ENCODE data around the gene ACTR6. TPM values are rescaled to one million over a fixed set of nuclear protein-coding genes. Genes with fewer than 3 reads are reported as not detected.

Gene ACTR6
- total RNA-seq, 2 experiments from 2014 or later = 21.3 to 21.8 TPM

DNA sequence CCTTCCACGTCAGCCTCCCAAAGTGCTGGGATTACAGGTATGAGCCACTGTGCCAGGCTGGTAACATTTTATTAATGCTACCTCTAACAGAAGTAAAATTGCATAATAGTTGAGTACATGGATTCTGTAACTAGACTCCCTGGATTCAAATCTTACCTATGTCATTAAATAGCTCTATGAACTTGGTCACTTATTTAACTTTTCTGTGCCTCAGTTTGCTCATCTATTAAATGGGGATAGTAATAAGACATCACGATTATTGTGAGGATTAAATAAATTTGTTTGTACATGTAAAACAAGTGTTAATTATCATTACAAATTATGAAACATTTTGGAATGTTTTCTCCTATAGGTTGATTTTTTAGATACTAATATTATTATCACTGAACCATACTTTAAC, 6.7 kb downstream of the ACTR6 start:
- no peak overlapping the region for H3K27ac Mint-ChIP-seq
- H3K27me3 Mint-ChIP-seq = no peaks in the 10 kb centered on the region
- H3K4me3 Mint-ChIP-seq = no peak overlapping the region
- H3K27ac ChIP-seq (ENCODE audit: low read depth in 1 of 2, low read length in 2 of 2) = no peak overlapping the region
- peaks cover 22% of the 10 kb centered on the region for H3K4me1 ChIP-seq (ENCODE audit: insufficient read depth, low read length)
- peaks cover 15% of the 10 kb centered on the region for H3K4me1 Mint-ChIP-seq (ENCODE audit: low read depth)
- DNase-seq (no peak), ATAC-seq (ENCODE audit: poor library complexity) (no peak)
- intact Hi-C loops (cut with DNase I, micrococcal nuclease) = no loop called here
- ChIA-PET CTCF (no interaction called here), POLR2A (no interaction called here)
- no peak overlapping the region for H3K4me3 ChIP-seq (ENCODE audit: low read length)
- no peaks in the 10 kb centered on the region for H3K9me3 ChIP-seq (ENCODE audit: control insufficient read depth in 1 of 2, insufficient read depth in 1 of 2, low read length in 2 of 2)
- H3K36me3 ChIP-seq (ENCODE audit: insufficient read depth, low read length) = peaks cover 70% of the 10 kb centered on the region
- peaks cover 73% of the 10 kb centered on the region for H3K36me3 Mint-ChIP-seq (ENCODE audit: low read depth)
- no peaks in the 10 kb centered on the region for H3K9me3 Mint-ChIP-seq
- TF ChIP-seq, protein P1, sequence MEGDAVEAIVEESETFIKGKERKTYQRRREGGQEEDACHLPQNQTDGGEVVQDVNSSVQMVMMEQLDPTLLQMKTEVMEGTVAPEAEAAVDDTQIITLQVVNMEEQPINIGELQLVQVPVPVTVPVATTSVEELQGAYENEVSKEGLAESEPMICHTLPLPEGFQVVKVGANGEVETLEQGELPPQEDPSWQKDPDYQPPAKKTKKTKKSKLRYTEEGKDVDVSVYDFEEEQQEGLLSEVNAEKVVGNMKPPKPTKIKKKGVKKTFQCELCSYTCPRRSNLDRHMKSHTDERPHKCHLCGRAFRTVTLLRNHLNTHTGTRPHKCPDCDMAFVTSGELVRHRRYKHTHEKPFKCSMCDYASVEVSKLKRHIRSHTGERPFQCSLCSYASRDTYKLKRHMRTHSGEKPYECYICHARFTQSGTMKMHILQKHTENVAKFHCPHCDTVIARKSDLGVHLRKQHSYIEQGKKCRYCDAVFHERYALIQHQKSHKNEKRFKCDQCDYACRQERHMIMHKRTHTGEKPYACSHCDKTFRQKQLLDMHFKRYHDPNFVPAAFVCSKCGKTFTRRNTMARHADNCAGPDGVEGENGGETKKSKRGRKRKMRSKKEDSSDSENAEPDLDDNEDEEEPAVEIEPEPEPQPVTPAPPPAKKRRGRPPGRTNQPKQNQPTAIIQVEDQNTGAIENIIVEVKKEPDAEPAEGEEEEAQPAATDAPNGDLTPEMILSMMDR (IDR thresholded peaks at IDR 0.05) = no peak
- H3K27me3 ChIP-seq (ENCODE audit: control insufficient read depth in 1 of 2, insufficient read depth in 2 of 2, low read length in 2 of 2) = no peaks in the 10 kb centered on the region

DNA sequence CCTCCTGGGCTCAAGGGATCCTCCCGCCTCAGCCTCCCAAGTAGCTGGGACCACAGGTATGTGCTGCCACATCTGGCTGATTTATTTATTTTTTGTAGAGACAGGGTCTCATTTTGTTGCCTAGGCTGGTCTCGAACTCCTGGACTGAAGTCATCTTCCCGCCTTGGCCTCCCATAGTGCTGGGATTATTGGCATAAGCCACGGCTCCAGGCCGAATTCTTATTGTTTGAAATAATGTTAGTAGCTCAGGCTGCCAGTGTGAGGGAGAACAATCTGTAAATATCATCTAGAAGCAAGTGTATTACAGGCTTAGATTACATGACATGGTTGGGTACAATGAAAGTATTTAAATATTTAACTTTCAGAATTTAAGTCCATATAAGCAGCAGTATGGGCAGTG, 8.2 kb downstream of the ACTR6 start:
- Mint-ChIP-seq H3K4me1 (ENCODE audit: low read depth) (peaks cover 4% of the 10 kb centered on the region), H3K36me3 (ENCODE audit: low read depth) (peaks cover 76% of the 10 kb centered on the region), H3K27ac (no peak overlapping the region), H3K9me3 (no peaks in the 10 kb centered on the region), H3K4me3 (no peak overlapping the region), H3K27me3 (no peaks in the 10 kb centered on the region)
- Histone ChIP-seq H3K27me3 (ENCODE audit: control insufficient read depth in 1 of 2, insufficient read depth in 2 of 2, low read length in 2 of 2) (no peaks in the 10 kb centered on the region), H3K27ac (ENCODE audit: low read depth in 1 of 2, low read length in 2 of 2) (no peak overlapping the region), H3K9me3 (ENCODE audit: control insufficient read depth in 1 of 2, insufficient read depth in 1 of 2, low read length in 2 of 2) (no peaks in the 10 kb centered on the region), H3K36me3 (ENCODE audit: insufficient read depth, low read length) (peaks cover 81% of the 10 kb centered on the region), H3K4me1 (ENCODE audit: insufficient read depth, low read length) (peaks cover 10% of the 10 kb centered on the region), H3K4me3 (ENCODE audit: low read length) (no peak overlapping the region)
- CTCF ChIA-PET = no interaction called here
- intact Hi-C loops (cut with DNase I, micrococcal nuclease) = no loop called here
- POLR2A ChIA-PET = no interaction called here
- DNase-seq (no peak), ATAC-seq (ENCODE audit: poor library complexity) (no peak)
- TF ChIP-seq, protein P1 (IDR thresholded peaks at IDR 0.05) = no peak

DNA sequence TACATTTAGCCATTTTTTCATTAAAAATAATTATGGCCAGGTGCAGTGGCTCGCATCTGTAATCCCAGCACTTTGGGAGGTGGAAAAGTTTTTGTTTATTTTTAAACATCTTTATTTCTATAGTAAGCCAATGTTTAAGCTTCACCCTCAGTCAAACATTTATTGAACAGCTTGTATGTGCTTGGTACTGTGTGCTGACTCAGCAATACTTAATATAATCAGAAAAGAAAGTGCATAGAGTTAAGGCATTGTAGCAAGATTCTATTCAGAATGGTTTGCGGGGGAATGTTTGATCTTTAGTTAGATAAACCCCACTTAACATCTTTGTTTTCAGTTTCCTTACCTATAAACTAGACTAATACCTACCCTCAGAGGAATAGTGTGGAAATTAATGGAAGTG, 11.1 kb downstream of the ACTR6 start:
- peaks cover 91% of the 10 kb centered on the region for H3K36me3 ChIP-seq (ENCODE audit: insufficient read depth, low read length)
- ChIA-PET CTCF (no interaction called here), POLR2A (interaction anchor here (2.1 kb wide), 1 partner anchor 11 kb away, joined by 6 read pairs; the partner anchor contains the start of gene ACTR6)
- TF ChIP-seq, protein P1 (IDR thresholded peaks at IDR 0.05) = no peak
- H3K27ac ChIP-seq (ENCODE audit: low read depth in 1 of 2, low read length in 2 of 2) = no peak overlapping the region
- Mint-ChIP-seq H3K4me1 (ENCODE audit: low read depth) (no peaks in the 10 kb centered on the region), H3K36me3 (ENCODE audit: low read depth) (peaks cover 93% of the 10 kb centered on the region), H3K9me3 (no peaks in the 10 kb centered on the region), H3K4me3 (no peak overlapping the region), H3K27me3 (no peaks in the 10 kb centered on the region), H3K27ac (no peak overlapping the region)
- DNase-seq (no peak), ATAC-seq (ENCODE audit: poor library complexity) (no peak)
- intact Hi-C loops (cut with DNase I, micrococcal nuclease) = no loop called here
- no peaks in the 10 kb centered on the region for H3K27me3 ChIP-seq (ENCODE audit: control insufficient read depth in 1 of 2, insufficient read depth in 2 of 2, low read length in 2 of 2)
- H3K9me3 ChIP-seq (ENCODE audit: control insufficient read depth in 1 of 2, insufficient read depth in 1 of 2, low read length in 2 of 2) = no peaks in the 10 kb centered on the region
- H3K4me3 ChIP-seq (ENCODE audit: low read length) = no peak overlapping the region
- peaks cover 2% of the 10 kb centered on the region for H3K4me1 ChIP-seq (ENCODE audit: insufficient read depth, low read length)
